GM18873 (cell line): ENCODE results near the gene GPR152.
"Not testable (repeated sequence)": the region's sequence is repeated elsewhere in the genome, so short reads cannot be mapped to it uniquely, and the experiment has no call there.

Experiments used
- ATAC-seq: cut with Tn5 transposase; IDR thresholded peaks from one replicate; pipeline ENCODE4 v1.9.1; 2021; ENCODE audit warnings: mild to moderate bottlenecking, moderate library complexity, moderate number of reproducible peaks; ENCODE audit not compliant: unreplicated experiment, low FRiP score

GPR152 gene

DNA sequence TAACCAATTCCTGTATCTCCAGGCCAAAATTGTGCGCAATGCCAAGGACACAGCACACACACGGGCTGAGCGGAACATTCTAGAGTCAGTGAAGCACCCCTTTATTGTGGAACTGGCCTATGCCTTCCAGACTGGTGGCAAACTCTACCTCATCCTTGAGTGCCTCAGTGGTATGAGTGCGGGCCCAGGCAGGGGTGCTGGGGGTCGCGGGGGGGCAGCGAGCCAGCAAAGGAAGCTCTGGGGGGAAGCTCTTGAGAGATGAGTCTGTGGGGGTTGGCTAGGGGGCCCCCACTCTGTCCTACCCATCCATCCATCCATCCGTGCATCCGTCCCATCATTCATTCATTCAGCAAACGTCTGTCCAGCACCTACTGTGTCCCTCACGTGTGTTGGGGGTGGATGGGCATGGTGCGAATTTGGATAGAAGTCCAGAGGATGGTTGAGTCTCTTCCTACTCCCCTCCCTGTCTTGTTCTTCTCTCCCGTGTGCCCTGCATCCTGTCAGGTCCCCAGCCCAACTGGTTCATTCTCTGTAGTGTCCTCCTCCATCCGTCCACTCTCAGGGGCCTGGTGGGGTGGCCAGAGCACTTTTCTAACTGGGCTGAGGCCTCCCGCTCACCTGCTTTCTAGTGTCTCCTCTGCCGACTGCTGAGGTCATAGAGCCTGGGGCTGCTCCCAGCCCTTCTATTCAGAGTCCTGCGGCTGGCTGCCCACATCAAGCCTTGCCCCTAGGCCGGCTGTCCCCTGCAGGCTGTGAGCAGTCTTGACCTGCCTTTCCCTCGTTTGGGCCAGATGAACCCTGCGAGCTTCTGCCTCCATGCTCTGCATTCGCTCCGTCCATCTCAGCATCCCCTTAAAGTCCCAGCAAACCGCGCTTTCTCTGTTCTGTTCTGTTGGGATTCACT is 20.9 kb downstream of the GPR152 start:
- ATAC-seq = no peak

DNA sequence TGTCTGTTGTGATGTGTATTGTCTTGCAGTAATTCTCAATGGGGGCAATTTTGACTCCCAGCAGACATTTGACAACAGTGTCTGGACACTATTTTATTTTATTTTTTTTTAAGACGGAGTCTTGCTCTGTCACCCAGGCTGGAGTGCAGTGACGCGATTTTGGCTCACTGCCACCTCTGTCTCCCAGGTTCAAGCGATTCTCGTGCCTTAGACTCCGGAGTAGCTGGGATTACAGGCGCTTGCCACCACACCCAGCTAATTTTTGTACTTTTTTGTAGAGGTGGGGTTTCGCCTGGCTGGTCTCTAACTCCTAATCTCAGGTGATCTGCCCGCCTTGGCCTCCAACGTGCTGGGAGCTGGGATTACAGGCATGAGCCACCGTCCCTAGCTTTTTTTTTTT is 22.8 kb downstream of the GPR152 start:
- no peak for ATAC-seq

DNA sequence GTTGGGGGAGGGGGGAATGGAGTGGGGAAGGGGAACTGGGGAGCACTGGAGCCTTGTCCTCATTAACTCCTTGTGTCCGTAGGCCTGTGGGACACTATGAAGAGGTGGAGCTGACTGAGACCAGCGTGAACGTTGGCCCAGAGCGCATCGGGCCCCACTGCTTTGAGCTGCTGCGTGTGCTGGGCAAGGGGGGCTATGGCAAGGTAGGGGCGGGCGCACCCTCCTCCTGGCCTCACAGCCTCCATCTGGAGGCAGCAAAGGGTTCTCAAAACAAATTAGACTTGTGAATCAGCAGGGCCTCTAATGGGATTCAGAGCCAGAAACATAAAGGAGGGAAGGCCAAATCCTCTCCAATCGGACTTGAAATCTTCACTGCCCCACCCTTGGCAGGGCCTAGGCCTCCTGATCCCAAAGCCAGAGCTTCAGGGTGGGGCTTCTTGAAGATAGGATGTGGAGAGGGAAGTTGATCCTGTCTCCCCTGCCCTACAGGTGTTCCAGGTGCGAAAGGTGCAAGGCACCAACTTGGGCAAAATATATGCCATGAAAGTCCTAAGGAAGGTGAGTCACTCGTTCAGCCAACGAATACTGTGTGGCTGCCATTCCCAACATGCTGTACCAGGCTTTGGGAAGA is 23.4 kb downstream of the GPR152 start:
- ATAC-seq = no peak

DNA sequence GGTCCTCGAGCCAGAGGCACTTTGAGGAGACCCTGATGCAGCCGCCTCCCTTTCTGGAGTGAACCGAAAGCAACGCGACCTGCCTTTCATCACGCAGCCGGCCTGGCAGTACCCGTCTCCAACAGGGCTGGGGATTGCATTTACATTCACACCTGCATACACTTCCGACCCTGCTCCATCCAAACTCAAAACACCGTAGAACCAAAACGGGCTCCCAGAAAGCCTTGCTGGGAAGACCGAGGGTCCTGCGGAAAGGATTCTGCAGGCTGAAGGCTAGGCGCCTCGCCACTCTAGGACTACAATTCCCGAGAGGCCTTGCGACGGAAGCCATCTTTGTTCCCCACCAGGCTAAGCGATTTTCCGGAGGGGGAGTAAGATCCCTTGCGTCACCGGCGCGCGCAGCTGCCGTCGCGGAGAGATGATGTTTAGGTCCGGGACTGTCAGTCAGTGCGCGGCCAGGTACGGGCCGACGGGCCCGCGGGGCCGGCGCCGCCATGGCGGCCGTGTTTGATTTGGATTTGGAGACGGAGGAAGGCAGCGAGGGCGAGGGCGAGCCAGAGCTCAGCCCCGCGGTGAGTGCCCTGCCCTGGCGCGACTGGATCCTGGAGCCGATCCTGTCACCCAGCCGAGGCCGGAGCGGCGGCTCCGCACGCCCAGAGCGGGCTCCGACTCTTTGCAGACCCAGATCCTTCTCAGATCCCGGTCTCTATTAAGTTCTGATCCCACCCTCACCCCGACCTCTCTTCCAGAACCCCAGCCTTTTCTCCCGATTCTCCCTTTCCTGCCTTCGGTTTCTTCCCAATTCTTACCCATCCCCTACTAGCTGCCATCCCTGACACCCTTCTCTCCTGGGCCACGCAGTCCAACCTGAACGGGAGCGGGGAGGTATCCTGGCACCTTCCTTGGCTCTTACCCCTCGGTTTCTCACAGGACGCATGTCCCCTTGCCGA is 24.2 kb downstream of the GPR152 start, which contains the start of gene RPS6KB2:
Gene RPS6KB2, plus strand, starts transcription at position 443 of the 950 bp plus-strand sequence. Its CDS starts 52 bp downstream, at position 495.
- peak; percentile 71 for ATAC-seq

DNA sequence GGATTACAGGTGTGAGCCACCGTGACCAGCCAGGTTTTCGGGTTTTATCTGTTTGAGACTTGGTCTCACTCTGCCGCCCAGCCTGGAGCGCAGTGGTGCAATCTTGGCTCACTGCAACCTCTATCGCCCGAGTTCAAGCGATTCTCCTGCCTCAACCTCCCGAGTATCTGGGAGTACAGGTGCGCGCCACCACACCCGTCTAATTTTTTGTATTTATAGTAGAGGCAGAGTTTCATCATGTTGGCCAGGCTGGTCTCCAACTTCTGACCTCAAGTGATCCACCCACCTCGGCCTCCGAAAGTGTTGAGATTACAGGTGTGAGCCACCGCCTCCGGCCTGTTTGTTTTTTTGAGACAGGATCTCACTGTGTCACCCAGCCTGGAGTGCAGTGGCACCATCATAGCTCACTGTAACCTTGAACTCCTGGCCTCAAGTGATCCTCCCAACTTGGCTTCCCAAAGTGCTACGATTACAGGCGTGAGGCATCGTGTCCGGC is 25.1 kb downstream of the GPR152 start:
- not testable (repeated sequence) for ATAC-seq

DNA sequence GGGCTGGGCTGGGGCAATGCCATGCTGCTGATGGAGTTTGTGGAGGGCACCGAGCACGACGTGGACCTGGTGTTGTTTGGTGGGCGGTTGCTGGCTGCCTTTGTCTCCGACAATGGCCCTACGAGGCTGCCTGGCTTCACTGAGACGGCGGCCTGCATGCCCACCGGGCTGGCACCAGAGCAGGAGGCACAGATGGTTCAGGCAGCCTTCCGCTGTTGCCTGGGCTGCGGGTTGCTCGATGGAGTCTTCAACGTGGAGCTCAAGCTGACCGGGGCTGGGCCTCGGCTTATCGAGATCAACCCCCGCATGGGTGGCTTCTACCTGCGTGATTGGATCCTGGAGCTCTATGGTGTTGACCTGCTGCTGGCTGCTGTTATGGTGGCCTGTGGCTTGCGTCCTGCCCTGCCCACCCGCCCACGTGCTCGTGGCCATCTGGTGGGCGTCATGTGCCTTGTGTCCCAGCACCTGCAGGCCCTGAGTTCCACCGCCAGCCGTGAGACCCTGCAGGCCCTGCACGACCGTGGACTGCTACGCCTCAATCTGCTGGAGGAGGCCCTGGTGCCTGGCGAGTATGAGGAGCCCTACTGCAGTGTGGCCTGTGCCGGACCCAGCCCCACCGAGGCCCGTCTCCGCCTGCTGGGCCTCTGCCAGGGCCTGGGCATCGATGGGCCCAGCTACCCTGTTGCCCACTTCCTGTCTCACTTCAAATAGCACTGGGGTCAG is 28.5 kb downstream of the GPR152 start:
- no peak for ATAC-seq

DNA sequence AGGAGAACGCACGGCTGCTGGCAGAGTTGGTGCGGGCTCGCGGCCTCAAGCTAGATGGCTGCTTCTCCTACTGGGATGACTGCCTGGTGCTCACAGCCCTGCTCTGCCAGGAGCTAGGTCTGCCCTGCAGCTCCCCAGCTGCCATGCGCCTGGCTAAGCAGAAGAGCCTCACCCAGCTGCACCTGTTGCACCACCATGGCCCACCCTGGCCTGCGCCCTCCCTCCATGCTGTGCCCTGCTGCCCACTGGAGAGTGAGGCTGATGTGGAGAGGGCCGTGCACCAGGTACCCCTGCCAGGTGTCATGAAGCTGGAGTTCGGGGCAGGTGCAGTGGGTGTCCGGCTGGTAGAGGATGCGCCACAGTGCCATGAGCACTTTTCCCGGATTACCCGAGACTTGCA is 29.1 kb downstream of the GPR152 start:
- ATAC-seq = no peak

DNA sequence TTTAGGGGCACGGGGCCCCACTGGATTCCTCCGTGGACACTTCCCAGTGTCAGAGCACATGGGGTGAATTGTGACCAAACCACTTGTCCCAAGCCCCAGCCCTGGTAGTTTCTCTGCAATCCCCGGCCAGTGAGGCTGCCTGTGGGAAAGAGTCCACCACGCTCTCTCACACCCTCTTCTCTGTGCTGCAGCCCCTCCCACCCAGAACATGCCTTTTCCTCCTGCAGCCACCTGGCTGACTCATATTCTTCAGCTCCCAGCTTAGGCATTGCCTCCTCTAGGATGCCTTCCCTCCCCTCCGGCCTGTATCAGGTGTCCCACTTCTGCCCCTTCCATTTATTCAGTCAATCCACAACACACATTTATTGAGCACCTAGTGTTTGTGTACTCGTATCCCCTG is 29.6 kb downstream of the GPR152 start:
- no peak for ATAC-seq

DNA sequence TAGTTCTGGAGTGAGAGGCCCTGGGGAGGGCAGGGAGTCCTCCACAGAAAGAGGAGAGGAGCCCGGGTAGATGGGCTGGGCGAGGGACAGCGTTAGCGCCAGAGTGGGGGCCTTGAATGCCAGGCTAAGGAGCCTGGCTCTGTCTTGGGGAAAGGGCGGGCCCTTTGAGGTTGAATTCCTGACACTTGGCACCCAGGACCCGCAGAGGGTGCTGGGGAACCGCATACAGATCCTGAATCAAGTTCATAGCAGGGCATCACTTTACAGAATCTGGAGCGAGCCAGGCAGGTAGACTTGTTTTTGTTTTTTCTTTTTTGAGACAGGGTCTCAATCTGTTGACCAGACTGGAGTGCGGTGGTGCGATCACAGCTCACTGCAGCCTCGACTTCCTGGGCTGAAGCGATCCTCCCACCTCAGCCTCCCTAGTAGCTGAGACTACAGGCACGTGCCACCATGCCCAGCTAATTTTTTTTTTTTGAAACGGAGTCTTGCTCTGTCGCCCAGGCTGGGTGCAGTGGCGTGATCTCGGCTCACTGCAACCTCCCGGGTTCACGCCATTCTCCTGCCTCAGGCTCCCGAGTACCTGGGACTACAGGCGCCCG is 31.0 kb downstream of the GPR152 start:
- no peak for ATAC-seq

DNA sequence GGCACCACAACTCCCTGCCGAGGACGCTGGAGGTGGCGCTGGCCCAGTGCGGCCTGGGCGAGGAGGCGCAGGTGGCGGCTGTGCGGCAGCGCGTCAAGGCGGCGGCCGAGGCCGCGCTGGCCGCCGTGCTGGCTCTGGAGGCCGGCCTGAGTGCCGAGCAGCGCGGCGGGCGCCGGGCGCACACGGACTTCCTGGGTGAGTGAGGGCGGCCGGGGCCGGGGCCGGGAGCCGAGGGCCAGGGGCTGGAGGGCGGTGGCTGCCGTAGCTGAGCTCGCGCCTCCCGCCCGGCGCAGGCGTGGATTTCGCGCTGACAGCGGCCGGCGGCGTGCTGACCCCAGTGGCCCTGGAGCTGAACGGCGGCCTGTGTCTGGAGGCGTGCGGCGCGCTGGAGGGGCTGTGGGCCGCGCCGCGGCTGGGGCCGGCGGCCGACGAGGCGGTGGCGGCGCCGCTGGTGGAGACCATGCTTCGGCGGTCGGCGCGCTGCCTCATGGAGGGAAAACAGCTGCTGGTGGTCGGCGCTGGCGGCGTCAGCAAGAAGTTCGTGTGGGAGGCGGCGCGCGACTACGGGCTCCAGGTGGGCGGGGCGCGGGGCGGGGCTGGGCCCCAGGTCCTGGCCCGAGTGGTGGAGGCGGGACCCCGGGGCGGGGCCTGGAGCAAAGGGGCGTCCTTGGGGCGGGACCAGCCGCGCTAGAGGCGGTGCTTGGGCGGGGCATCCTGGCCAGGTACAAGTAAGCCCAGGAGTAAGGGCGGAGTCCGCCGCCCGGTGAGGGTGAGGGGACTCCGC is 31.7 kb downstream of the GPR152 start:
- peak; percentile 62 for ATAC-seq

DNA sequence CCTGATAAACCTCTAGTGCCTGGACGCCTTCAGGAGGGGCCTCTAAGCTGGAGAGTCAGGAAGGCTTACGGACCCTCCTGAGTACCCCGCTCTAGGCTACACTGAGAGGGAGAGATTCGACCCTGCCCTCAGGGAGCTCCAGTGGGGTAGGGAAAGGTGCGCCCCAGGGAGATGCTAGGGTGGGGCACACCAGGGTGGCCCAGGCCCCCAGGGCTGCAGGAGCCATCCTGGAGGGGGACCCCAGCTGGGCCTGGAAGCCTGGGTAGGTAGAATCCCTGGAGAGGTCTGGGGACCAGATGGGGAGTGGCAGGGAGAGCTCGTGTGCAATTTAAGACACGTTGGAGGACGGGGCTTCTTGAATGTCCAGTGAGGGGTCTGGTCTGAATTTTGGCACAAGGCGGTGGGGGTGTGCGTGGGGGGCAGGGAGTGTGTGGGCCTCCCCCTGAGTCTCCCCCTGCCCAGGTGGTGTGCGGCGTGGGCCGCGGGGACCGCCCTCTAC is 32.3 kb downstream of the GPR152 start:
- ATAC-seq = no peak

DNA sequence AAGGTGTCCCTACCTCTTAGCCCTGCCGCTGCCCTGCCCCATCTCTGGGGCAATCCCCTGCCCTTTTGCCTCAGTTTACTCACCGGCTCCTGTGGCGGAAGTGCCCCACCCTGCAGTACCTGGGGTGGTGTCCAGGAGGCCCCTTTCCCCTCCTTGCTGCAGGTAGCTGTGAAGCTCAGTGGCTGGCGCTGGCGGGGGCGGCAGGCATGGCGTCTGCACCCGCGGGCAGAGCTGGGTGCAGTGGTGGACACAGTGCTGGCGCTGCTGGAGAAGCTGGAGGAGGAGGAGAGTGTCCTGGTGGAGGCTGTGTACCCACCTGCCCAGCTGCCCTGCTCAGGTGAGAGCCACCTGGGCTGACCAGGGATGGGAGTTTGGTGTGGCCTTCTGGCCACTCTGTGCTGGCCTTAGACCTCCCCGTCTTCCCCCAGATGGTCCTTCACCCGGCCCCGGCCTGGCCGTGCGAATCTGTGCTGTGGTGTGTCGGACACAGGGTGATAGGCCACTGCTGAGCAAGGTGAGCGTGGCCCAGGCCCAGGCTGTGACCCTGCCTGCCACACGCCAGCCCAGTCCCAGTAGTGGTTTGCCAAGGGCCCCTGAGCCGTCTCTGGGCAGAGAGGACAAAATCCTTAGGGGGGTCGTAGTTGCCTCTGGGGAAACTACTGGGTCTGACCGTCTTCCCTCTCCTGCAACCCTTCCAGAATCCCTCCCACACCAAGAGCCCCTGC is 33.0 kb downstream of the GPR152 start:
- no peak for ATAC-seq

DNA sequence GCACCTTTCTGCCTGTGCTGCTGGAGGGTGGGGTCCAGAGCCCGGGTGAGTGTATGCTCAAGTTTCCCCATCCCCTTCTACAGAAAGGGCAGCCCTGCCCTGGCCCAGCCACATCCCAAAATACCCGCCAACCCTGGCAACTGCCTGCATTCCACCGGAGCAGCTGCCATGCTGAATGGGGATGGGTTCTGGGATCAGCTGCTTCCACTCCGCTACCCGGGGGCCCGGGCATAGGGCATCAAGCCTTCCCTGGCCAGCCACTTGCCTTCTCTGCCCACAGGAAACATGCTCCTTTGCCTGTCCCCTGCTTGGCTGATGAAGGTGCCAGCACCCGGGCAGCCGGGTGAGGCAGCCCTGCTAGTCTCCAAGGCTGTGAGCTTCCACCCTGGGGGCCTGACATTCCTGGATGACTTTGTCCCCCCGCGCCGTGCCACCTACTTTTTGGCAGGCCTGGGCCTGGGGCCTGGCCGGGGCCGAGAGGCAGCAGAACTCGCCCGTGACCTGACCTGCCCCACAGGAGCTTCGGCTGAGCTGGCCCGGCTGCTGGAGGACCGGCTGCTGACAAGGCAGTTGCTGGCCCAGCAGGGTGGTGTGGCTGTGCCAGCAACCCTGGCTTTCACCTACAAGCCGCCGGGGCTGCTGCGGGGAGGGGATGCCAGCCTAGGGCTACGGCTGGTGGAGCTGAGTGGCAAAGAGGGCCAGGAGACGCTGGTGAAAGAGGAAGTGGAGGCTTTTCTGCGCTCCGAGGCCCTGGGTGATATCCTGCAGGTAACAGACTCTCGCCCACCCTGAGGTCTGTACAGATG is 33.9 kb downstream of the GPR152 start:
- ATAC-seq = no peak

DNA sequence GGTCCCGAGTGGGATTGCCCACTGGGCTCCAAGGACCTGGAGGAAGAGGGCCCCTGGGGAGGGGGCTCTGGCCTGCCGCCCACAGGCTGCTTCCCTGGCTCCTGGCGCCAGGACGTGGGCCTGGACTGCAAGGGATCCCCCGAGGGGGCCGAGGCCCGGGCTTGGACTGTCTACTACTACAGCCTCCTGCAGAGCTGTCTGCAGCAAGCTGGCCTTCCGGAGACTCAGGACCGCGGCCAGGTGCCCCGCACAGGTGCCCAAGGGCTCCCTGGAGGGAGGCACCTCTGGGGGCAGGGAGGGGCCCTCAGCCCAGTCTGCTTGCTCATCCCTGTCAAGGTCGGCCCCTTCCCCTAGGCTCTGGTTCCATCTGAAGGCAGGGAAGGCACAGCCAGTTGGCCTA is 35.1 kb downstream of the GPR152 start:
- ATAC-seq = no peak

DNA sequence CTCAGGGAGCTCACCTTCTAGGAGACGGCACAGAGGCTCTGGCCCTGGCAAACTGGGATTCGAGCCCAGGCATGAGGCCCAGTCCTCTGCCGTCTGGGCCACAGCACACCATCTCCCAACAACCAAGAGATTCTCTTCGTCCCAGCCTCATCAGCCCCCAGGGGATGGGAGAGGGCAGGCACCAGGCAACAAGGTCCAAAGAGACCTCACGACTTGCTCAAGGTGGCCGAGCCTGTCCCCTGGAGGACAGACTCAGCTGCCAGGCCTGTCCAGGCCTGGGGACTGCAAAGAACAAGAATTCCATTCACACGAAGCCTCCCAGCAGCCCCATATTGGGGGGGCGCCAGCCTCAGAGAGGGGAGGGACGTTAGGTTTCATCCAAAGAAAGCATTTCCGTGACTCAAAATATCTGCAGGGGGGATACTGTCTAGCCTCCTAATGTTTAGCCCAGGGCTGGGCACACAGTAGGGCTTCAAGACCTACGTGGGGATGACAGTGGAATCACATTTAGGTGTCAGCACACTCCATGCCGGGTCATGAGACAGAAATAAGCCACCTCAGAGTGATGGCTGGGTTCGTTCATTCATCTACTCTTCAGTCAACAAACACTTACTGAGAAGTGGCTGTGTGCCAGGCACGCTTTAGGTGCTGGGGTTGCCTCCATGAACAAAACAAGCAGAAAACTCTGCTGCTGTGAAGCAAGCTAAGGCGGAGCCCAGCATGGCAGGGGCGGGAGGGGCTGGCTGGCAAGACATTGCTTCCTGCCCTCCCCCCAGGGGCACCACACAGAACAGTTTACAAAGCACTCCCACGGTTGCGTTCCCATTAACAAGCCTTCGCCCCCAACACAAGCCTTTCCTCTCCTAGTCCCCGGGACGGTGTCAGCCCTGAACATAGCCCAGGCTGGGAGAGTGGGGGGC is 35.9 kb downstream of the GPR152 start:
- no peak for ATAC-seq
